Thyroid gland (tissue), 4 donors: ENCODE data around the gene C5orf47.

Experiments
- CTCF ChIP-seq, 6 experiments: fragments of 200-600 bp in 3 of 6; fragments of 450-650 bp in 3 of 6; sonication (generic) in 3 of 6; IDR thresholded peaks; one replicate each; pipeline ENCODE4 v1.5.1; 2016 to 2019; ENCODE audit warnings: antibody characterized with exemption in 6 of 6, mild to moderate bottlenecking in 2 of 6, inconsistent platforms in 1 of 6, moderate library complexity in 1 of 6
- POLR2A ChIP-seq, 2 donors: fragments of 450-650 bp; IDR thresholded peaks; one replicate each; pipeline ENCODE4 v1.6.1; 2017; ENCODE audit warnings: antibody characterized with exemption in 2 of 2, mild to moderate bottlenecking in 2 of 2, moderate library complexity in 1 of 2

GRCh38 chr5:173962436-173962972, 26.5 kb upstream of the C5orf47 start:
- TF ChIP-seq CTCF (IDR thresholded peaks at IDR 0.05) (no peak), POLR2A (IDR thresholded peaks at IDR 0.05) (peak in 1 of 2 donors; percentile 37)
